IPS DF 4.7 (cell line): ENCODE results near the gene SRSF9.
"Not testable (repeated sequence)": the region's sequence is repeated elsewhere in the genome, so short reads cannot be mapped to it uniquely, and the experiment has no call there.

Experiments used
- DNase-seq: peaks from one replicate; pipeline ENCODE4 v3.0.0-alpha.2; 2013; ENCODE audit warnings: low spot score; ENCODE audit errors: extremely low read depth

SRSF9 gene, protein sequence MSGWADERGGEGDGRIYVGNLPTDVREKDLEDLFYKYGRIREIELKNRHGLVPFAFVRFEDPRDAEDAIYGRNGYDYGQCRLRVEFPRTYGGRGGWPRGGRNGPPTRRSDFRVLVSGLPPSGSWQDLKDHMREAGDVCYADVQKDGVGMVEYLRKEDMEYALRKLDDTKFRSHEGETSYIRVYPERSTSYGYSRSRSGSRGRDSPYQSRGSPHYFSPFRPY

DNA sequence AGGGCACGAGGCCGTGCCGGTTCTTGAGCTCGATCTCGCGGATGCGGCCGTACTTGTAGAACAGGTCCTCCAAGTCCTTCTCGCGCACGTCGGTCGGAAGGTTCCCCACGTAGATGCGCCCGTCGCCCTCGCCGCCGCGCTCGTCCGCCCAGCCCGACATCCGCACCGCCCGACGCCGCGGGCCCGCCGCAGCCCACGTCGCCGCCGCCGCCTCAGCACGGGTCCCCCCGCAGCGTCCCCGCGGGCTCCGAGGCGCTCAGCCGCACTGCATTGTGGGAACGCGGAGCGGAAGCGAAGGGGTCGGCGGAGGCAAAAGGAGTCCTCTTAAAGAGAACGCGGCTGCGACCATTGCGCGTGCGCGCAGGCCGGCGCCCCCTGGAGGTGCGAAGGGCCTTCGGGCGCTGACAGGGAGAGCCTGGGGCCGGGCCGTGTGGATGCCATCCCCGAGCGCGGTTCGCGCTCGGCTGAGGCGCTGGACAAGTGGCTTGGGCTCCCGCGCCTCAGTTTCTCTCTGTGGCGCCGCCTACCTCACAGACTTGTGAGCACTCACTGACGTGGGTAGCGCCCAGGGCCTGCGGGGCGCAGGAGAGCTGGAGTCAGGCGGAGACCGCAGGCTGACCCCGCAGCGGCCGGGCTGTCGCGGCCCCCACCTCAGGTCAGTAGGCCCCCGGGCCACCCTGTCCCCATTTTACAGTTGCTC is at the start of gene SRSF9:
Gene SRSF9 (minus strand): TSS at position 299 of the 700 bp plus-strand sequence. CDS start 139 bp downstream, at position 160.
- peak; percentile 88 for DNase-seq

DNA sequence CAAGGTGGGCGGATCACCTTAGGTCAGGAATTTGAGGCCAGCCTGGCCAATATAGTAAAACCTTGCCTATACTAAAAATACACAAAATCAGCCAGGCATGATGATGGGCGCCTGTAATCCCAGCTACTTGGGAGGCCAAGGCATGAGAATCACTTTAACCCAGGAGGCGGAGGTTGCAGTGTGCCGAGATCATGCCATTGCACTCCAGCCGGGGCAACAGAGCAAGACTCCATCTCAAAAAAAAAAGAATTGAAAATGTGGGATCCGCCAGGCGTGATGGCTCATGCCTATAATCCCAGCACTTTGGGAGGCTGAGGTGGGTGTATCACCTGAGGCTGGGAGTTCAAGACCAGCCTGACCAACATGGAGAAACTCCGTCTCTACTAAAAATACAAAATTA is 49.8 kb upstream of the SRSF9 start:
- not testable (repeated sequence) for DNase-seq

DNA sequence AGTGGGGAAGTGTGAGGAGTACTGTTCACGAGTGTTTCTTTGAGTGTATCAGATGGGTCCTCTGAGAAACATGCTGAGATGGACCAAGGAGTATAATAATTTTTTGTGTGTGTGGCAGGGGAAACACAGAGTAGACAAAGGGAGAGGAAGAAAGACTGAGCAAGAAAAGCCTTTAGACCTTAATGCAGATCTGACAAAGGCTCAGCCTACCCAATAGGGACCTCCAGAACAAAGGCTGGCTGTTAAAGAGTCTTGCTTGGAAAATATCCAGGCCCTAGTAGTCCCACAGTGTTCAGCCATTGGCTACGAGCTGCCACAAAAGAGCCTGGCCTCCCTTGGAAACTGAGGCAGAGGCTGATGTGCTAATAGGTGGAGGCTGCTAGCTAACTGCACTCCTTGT is 45.9 kb upstream of the SRSF9 start:
- no peak for DNase-seq

DNA sequence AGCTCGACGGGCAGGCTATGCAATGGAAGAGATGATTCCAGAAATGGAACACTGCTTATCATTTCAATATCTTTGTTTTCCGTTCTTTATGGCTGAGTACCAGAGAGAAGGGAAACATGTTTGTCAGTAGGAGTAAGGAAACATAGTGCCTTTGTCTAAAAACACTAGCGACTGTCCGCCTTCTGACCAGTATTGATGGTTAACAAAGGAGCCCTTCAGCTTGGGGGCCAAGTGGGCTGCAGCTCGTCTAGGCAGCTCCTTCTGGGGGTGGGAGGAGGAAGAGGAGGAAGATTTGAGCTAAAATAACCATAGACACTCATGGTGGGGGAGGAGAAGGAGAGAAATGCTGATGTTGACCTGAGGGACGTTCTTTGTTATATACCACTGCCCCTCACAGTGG is 44.5 kb upstream of the SRSF9 start:
- DNase-seq = no peak

DNA sequence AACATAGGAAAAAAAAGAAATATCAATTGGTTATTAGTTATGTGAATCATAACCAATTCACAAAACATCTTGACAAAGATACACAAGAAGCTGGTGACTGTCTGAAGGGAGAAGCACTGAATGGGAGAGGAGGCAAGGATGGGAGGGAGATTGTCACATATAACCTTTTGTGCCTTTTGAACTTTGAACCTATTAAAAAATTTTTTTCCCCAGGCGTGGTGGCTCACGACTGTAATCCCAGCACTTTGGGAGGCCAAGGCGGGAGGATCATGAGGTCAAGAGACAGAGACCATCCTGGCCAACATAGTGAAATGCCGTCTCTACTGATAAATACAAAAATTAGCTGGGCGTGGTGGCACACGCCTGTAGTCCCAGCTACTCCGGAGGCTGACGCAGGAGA is 39.0 kb upstream of the SRSF9 start:
- no peak for DNase-seq

DNA sequence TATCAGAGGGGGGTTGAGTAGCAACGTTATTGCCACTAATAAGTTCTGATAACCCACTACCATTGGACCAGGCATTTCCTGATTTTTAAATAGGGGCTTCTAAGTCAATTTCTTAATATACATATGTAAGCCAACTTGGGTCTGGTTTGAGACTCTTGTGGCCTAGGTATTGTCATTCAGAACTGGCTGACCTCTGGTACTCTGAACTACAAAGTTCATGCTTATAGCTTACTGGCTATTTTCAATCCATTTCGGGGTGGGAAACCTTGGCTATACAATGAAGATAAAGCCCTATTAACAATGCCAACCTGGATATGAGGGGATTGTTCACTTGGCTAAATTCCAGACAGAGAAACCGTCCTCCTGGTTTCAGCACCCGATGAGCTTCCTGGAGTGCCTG is 35.0 kb upstream of the SRSF9 start:
- no peak for DNase-seq

DNA sequence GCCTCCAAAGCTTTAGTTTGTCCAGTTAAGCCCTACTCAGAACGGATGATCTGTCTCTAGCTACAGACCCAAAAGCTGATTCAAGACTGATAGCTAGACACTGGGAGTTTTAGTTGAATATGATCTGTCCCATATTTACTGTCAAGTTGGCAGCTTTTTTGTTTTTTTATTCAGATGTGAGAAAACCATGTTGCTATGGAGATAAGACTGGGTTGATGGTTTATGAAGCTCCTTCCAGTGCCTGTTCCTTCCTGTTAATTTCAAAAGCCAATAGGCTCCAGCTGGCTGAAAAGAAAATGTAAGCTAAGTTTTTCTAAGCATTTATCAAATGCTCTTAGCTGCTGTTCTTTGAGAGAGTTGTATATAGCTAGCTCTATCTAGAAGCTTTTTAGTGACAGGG is 31.0 kb upstream of the SRSF9 start:
- DNase-seq = no peak

DNA sequence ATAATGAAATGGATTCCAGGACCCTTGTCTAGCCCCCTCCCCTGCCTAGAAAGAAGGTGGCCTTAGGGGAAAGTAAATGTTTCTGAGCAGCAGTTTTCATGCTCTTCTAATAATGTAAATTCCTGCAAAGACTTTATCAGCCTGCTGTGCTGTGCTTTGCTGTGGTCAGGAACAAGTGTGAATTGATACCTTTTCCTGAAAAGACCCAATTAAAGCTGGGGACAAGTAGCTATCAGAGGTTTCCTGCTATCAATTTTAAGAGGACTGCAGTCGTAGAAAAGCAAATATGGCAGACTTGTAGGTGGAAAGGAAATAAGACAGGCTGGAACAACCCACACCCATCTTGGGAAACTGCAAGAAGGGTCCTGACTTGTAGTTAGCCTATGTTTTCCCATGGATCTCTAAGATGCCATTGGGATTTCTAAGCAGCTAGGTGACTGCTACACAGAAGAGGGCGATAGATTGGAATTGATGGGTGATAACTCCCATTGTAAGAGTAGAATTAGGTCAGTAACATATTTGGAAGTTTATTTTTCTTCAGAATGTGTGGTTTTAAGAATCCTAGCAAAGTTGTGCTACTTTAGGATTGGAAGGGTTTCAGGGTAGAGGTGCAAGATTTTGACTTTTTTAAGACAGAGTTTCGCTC is 29.4 kb upstream of the SRSF9 start:
- DNase-seq = no peak

DNA sequence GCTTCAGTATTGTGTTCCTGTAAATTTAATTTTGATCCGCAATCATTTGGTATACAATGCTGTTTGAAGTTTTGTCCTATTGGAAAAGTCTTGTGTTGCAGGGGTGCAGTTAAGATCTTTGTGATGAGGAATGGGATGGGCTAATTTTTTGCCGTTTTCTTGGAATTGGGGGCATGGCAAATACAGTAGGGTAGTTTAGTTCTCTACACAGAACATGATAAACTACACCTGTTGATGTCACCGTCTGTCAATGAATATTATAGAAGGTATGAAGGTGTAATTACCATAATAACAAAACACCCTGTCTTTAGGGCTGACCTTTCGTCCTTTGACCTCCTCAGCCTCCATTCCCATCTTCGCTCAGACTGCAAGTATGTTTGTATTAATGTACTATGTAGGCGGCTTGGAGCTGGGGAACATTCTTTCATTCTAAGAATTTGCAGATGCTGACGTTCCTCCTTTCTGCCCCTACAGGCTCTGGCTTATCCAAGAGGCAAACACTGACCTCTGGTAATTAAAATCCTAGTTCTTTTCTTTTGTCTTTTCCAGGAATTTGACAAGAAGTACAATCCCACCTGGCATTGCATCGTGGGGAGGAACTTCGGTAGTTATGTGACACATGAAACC is 28.1 kb upstream of the SRSF9 start:
- no peak for DNase-seq

DNA sequence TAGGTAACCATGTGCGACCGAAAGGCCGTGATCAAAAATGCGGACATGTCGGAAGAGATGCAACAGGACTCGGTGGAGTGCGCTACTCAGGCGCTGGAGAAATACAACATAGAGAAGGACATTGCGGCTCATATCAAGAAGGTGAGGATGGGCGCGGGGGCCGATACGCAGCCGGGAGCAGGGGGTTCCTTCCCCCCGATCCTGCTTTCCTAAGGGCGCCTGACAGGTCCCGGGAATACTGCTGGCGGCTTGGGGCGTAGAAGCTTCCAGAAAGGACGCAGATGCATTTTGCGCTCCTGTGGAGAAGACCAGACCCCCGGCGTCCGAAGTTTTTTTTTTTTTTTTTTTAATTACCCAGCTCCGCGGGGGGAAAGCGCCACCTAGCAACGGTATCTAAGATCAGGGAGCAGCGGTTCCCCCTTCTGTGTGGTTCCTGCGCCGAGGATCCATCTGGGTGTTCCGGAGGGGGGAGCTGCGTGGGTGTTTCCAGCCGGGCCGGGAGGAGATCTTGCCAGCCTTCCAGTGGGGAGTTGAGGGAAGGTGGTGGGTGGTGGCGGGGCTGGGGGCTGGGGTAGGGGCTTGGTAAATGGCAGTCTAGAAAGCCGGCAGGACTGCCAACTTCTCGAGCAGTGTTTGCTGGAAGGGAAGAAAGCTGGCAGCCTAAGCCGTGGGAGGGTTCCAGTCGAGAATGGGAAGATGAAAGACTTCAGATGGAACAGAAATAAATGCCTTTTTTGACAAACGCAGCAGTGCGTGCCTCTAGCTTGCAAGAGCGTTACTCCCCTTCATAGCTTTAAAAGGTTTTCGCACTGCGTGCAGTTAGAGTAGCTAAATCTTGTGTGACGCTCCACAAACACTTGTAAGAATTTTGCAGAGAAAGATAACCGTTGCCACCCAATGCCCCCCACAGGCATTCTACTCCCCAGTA is 27.1 kb upstream of the SRSF9 start:
- no peak for DNase-seq

DNA sequence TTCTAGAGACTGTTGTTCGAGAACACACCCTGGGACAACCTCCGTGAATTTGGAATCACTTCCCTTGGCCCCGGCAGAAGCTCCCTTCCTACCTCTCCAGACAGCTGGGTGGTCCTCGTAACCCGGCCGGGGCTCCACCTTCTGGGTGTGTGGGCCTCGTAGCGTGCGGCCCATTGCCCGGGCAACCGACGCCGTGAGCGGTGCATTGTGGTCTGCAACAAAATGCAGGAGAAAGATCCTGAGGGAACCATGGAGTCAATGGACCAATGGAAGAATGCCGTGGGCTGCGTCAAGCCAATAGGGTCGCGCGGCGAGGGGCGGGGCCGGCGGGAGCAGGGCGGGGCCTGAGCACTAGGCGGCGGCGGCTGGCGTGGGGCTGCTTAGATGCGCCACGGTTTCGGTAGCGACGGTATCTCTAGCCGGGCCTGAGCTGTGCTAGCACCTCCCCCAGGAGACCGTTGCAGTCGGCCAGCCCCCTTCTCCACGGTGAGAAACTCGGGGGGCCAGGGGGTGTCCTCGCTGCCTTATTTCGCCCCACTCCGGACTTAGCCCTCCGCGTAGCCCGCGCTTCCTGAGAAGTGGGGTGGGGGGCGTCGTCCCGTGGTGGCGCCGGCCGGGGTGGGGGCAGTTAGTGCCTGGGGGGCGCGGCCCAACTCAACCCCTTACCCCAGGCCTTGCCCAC is 26.3 kb upstream of the SRSF9 start, which contains the start of gene DYNLL1:
Gene DYNLL1 (plus strand): TSS at position 383 of the 682 bp plus-strand sequence. CDS start 309 bp downstream, outside the sequence.
- DNase-seq = peak; percentile 95

DNA sequence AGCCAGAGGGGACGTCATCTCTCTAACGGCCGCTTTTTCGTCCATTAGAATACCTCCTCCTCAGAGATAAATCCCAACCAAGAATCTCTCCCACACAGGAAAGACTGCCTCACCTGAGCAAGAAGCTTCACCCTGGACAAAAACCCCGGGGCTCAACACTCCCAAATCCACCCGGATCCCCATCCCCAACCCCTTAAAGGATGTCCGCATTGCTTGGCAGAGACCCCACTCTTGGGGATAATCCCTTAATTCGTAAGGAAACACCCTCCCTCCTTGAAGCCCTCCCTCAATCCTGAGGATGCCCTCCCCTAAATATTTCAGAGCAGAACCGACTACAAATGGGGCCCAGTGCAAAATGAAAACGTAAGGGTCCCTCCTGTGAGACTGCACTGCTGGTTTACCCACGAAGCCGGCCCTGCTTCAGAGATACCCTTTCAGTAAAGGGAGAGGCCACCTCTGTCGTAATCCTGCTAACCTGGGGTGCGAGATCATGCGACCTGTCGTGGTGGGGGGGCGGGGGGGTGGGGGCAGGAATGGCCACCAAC is 25.7 kb upstream of the SRSF9 start:
- DNase-seq = no peak

DNA sequence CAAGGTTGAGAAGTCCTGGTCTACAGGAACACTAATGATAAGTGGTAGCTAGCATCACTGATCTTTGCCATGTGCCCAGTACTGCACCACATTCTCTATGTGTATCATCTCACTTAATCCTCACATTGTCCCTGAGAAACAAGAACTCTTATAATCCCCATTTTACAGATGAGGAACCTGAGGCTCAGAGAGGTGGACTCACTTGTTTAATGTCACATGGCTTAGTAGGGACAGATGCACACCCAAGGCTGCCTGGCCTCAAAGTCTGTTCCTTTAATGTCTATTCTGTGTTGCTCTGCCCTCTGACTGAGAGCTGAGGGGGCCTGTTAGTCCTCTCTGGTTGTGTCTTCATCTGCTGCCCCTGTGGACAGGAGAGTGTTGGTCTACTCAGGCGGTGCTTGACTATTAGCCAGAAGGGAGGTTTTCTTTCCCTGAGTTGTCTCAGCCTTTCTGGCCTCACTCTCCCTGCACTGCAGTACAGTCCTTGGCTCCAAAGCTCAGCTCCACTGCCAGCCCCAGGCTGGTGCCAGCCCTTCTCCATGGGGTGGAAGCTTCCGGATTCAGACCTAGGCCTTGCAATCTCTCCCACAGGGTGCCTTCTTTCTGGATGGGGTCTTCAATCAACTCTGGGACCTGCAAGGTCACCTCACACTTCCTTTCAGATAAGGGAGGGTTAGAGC is 21.4 kb upstream of the SRSF9 start:
- no peak for DNase-seq

DNA sequence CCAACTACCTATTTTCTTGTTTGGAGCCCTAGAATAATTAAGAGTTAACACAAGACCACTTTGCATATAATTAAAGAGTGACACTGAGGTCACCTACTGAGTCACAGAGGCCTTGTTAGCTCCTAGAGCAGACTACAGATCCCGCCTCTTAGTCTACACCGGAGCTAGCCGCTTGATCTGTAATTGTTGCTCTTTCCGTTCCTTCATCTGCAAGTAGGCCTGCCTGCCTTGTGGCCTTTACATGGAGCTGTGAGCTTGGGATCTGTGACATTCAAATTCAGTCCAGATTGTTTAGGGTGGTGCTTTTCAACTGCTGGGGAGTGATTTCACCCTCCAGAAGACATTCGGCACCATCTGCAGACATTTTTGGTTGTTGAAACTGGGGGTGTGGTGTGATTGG is 20.8 kb upstream of the SRSF9 start:
- no peak for DNase-seq

DNA sequence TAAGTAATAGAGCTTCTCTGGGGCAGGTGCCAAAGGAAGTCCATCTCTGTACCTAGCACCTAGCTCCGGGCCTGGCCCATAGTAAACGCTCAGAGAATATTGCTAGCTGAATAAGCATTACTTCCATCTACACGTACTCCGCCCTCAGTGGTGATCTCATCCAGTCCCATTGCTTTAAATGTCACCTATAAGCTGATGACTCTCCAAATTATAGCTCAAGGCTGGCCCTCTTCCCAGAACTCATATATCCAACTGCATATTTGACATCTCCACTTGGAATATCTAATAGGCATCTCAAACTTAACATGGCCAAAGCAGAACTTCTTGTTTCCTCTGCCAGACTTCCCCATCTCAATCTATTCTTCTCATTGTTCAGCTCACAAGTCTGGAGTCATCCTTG is 19.5 kb upstream of the SRSF9 start:
- DNase-seq = no peak

DNA sequence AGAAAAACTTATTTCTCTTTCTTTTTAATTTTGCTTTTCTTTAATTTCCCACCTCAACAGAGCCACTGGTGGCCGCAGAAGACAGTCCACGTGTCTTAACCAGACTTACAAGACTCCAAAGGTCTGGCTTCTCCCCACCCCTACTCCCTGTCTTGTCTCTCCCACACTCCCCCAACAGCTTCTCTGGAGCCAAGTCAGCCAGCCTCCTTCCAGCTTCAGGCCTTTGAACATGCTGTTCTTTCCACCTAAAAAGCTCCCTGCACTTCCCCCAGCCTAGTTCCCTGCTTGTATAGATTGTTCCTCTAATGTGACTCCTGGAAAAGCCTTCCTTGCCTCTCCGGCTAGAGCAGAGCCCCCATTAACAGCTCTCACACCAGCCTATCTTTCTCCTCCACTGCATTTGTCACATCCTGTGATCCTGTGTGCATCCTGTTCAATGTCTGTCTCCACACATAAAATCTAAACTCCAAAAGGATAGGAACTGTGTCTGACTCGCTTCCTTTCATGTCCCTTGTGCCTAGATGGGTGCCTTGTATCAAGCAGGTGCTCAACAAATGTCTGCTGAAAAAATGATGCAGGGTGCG is 18.6 kb upstream of the SRSF9 start:
- no peak for DNase-seq

DNA sequence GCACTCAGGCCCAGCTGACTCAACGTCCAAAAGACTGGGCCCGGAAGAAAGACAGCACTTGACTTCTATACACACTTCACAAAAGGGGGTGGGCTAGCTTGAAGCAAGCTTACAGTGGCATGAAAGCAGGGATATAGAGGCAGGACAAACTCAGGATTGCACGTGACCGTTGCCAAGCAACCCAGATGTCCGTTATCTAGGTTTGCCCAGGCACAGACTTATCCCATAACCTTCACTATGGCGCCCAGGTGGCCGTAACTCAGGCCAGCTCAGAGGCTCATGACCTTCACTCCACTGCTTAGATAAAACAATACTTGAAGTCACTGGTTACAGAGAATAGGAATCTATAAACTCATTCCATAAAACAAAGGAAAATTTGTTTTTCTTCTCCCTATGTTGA is 18.0 kb upstream of the SRSF9 start:
- not testable (repeated sequence) for DNase-seq

DNA sequence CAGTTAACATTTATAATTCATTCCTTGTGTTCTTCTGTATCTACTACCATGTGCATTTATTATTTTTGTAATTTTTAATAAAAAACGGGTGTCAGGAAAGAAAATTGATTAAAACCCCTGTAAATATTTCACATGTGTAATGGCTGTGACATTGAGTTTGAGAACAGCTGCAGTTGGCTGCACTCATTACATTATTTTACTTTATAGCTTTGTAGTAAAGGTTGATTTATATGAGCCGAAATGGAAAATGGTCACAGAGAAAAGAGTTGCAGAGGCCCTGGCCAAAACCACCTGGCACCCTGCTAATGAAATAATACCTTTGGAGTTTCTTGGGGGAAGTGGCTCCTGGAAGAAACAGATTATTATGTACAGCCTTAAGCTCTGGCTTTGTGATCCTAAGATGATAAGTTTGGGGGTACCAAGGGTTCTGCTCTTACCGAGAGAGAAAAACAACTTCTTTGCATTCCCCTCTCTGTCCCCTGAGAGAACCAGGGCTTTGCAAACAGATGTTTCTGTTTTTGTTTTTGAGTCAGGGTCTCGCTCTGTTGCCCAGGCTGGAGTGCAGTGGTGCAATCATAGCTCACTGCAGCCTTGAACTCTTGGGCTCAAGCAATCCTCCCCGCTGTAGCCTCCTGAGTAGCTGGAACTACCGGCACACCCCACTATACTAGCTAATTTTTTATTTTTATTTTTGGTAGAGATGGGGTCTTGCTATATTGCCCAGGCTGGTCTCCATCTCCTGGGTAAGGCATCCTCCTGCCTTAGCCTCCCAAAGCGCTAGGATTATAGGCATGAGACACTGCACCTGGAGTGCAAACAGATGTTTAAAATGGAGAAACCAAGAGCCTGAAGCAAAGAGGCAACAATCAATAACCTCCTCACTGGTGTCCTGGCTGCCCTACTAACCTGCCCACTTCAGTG is 16.7 kb upstream of the SRSF9 start:
- no peak for DNase-seq
